NB4 (cell line): ENCODE measurements around the gene SLC25A4.

Experiments
- DNase-seq: peaks from one replicate; pipeline ENCODE4 v3.0.0; 2010; ENCODE audit warnings: low read depth
- H3K4me3 ChIP-seq: one replicate; pipeline ENCODE4 v1.5.1; 2011; ENCODE audit warnings: mild to moderate bottlenecking, low read depth, low read length, moderate library complexity
- MYC ChIP-seq: IDR thresholded peaks from 2 replicates; pipeline ENCODE4 v1.6.1; 2011; ENCODE audit warnings: low read depth, low read length
- POLR2A ChIP-seq: IDR thresholded peaks from 2 replicates; pipeline ENCODE4 v1.6.1; 2011; ENCODE audit warnings: mild to moderate bottlenecking; ENCODE audit not compliant: insufficient read length; ENCODE audit errors: extremely low read depth
- TF ChIP-seq, protein P1 (sequence below): IDR thresholded peaks from 2 replicates; pipeline ENCODE4 v1.6.1; 2011; ENCODE audit warnings: low read depth, low read length
- TF ChIP-seq, protein P2 (sequence below): IDR thresholded peaks from one replicate; pipeline ENCODE4 v1.5.1; 2012; ENCODE audit warnings: low read depth, low read length

The SLC25A4 gene

DNA sequence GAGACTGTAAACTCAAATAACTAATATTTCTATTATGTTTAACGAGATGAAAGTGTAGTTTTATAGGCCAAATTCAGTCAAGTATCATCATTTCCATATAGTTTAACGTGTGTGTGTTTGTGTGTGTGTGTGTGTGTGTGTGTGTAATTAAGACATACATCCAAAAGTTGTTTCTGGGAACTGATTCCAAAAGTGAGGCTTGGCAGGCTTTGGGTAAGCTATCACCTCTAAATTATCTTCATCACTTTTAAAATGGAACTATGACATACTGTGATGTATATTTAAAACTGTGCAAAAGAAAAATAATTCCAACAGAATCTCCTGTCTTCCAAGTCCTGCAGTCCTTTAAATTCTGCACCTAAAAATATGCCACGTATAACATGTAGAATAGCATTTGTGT, 19.1 kb upstream of the SLC25A4 start:
- TF ChIP-seq MYC (no peak), POLR2A (no peak)
- TF ChIP-seq, protein P1, sequence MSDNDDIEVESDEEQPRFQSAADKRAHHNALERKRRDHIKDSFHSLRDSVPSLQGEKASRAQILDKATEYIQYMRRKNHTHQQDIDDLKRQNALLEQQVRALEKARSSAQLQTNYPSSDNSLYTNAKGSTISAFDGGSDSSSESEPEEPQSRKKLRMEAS = no peak
- TF ChIP-seq, protein P2, sequence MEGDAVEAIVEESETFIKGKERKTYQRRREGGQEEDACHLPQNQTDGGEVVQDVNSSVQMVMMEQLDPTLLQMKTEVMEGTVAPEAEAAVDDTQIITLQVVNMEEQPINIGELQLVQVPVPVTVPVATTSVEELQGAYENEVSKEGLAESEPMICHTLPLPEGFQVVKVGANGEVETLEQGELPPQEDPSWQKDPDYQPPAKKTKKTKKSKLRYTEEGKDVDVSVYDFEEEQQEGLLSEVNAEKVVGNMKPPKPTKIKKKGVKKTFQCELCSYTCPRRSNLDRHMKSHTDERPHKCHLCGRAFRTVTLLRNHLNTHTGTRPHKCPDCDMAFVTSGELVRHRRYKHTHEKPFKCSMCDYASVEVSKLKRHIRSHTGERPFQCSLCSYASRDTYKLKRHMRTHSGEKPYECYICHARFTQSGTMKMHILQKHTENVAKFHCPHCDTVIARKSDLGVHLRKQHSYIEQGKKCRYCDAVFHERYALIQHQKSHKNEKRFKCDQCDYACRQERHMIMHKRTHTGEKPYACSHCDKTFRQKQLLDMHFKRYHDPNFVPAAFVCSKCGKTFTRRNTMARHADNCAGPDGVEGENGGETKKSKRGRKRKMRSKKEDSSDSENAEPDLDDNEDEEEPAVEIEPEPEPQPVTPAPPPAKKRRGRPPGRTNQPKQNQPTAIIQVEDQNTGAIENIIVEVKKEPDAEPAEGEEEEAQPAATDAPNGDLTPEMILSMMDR = no peak

DNA sequence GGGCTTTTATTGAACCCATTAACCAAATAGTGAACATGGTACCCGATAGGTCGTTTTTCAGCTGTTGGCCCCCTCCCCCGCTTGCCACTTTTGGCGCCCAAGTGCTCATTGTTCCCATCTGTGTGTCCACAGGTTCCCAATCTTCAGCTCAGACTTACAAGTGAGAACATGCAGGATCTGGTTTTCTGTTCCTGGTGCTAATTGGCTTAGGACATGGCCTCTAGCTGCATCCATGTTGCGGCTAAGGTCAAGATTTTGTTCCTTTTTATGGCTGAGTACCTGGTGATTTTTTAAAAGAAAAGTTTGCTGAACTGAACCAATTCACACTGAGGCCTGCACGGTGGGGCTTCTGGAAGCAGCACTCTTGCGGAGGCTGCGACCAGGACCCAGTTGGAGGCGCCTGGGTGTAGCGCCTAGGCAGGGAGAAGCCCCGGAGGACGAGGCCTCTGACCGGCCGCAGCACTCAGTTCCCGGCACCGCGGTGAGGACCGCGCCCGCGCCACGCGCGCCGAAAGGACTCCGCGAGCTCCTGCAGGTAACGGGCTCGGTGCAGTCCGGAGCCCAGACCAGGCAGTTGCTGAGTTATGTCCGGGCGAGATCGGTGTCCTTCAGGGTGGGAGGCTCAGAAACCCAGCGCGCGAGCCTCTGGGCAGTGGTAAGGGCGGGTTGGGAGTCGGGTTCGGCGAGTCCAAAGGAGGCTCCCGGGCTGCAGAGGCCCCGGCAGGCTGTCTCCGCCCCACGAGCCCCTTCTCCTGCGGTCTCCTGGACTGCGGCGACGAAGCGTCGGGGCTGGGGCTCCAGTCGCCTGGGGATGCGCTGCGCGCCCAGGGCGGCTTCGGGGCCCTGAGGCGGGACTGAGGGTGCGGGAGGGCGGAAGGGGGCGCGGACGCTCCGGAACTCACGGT, 15.8 kb upstream of the SLC25A4 start:
- DNase-seq = no peak
- TF ChIP-seq, protein P1 = no peak
- TF ChIP-seq MYC (no peak), POLR2A (no peak)
- TF ChIP-seq, protein P2 = no peak

More for the DNA sequence above, 19.1 kb upstream of the SLC25A4 start:
- no peak for DNase-seq
- H3K4me3 ChIP-seq = no peak overlapping the region

DNA sequence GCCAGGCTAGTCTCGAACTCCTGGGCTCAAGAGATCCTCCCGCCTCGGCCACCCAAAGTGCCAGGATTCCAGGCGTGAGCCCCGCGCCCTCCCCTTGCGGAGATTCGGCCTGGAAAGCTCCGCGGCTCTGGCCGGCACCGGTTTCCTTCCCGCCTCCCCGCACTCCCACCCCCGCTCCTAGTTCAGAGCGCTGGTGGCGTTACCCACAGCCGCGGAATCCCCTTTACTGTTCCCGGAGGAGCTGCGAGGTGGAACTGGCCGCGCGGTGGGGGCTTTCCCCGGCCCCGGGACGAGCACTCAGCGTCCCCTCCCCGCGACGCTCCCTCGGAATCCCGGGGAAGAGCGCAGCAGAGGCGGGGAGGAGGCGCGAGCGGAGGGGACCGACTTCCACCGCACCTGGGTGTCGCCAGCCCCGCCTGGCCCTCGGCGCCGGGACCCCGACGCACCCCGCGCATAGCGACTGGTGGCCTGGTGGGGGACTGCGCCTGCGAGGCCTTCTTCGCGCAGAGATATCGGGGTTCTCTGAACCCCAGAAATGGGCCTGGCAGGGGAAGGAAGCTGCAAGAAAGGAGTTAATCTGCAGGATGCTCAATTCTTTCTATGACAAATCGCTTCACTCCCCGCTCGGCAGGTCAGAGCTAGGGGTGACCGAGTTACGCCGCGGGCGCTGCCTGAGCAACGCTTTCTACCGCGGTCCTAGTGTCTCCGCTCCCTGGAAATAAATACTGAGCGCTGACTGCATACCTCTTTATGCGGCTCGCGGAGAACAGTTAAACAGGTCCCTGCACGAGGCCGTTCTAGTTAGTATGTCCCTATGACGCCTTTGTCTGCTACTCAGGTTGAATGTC, 14.6 kb upstream of the SLC25A4 start:
- DNase-seq = no peak
- no peak overlapping the region for H3K4me3 ChIP-seq
- TF ChIP-seq, protein P1 = no peak
- TF ChIP-seq, protein P2 = no peak
- no peak for TF ChIP-seq MYC
- no peak for TF ChIP-seq POLR2A

More for the DNA sequence above, 15.8 kb upstream of the SLC25A4 start:
- H3K4me3 ChIP-seq = no peak overlapping the region

DNA sequence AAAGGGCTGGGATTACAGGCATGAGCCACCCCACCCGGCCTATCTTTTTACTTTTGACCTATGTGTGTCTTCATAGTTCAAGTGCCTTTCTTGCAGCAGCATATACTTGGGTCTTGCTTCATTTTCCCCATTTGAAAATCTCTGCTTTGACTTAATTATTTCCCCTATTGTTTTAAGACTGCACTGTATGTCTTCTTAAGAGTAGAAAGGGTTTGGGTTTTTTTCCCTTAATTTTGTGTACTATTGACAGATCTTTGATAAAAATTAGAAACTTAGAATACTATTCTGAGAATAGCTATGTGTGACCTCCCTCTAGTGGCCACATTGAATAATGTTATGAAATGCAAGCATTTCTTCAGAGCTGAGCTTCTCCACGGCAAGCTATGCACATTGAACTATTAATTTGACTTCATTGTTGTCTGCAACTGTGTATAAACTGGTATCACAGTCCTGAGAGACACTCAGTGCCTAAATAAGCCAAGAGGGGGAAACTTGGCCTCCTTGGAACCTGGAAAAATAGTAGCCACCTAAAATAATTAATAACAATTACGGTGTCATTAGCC, 8.7 kb upstream of the SLC25A4 start:
- TF ChIP-seq POLR2A (no peak), MYC (no peak)
- TF ChIP-seq, protein P1 = no peak
- TF ChIP-seq, protein P2 = peak; percentile 48
- peak; percentile 67 for DNase-seq

DNA sequence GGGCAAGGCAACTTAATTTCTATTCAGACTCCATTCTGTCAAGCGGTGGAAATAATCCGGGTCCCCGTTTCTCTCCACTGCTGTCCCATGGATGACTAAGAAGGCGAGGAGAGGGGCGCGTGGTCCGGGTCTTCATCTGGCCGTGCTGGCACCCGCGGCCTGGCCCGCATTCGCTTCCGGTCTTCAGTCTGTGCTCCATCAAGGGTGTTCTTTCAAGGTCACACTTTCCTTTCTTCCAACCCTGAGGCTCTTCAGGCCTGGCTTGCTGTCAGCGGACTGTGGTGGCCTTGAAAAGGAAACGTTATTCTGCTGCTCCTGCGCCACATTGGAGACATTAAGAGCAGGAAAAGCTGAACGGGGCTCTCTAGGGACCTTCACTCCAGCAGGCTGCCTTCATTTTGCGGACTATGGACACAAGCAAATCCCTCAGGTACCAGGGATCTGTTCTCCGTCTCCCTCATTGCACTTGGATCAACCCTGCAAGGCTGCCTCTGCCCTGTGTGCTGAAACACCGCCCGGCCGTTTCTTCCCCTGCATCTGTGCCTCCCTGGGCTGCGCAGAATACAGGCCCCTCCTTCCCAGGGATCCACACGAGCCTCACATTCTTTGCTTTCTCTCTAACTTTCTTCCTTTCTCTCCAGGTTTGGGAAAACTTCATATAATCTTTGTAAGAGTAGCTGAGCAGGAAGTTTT, 5.7 kb upstream of the SLC25A4 start:
- TF ChIP-seq POLR2A = no peak
- TF ChIP-seq MYC = no peak
- TF ChIP-seq, protein P2 = no peak
- TF ChIP-seq, protein P1 = no peak
- DNase-seq = no peak
- no peak overlapping the region for H3K4me3 ChIP-seq

More for the DNA sequence above, 8.7 kb upstream of the SLC25A4 start:
- no peak overlapping the region for H3K4me3 ChIP-seq
